HG03521 (cell line): ENCODE measurements around the gene ADAMTS13.

Source experiments
- ATAC-seq: cut with Tn5 transposase; IDR thresholded peaks from one replicate; pipeline ENCODE4 v1.9.1; 2021; ENCODE audit warnings: mild to moderate bottlenecking, moderate library complexity; ENCODE audit not compliant: unreplicated experiment

Gene ADAMTS13

GRCh38 chr9:133453651-133454050 is 31.5 kb downstream of the ADAMTS13 start:
- ATAC-seq = no peak

DNA sequence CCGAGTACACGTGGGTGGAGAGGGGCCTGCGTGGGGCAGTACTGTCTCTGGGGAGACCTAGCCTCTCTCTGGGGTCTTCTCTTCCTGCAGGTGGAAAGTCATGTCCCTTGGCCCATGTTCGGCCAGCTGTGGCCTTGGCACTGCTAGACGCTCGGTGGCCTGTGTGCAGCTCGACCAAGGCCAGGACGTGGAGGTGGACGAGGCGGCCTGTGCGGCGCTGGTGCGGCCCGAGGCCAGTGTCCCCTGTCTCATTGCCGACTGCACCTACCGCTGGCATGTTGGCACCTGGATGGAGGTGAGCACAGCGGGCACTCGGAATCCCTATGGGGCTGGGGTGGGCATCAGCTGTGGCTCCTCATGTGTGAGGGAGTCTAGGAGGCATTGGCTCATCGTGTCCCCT is 32.2 kb downstream of the ADAMTS13 start:
- ATAC-seq = no peak

- no peak for ATAC-seq
Measured at GRCh38 chr9:133454943-133455673, 32.9 kb downstream of the ADAMTS13 start.

DNA sequence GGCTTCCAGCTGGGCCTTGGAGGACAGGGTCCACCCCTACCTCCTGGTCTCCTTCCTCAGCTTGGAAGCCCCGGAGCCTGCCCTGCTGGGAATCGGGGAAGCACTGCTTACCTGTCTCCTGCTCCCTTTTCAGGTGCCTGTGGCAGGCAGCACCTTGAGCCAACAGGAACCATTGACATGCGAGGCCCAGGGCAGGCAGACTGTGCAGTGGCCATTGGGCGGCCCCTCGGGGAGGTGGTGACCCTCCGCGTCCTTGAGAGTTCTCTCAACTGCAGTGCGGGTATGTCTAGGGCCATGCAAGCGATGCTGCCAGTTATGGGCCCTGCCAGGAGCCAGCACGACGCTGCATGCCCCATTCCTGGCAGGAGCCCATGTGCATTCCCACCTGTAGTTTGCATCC is 33.8 kb downstream of the ADAMTS13 start:
- ATAC-seq = no peak

- no peak for ATAC-seq
Measured at GRCh38 chr9:133456409-133456808, 34.2 kb downstream of the ADAMTS13 start.

- ATAC-seq = no peak
Measured at GRCh38 chr9:133457233-133457632, 35.1 kb downstream of the ADAMTS13 start.

GRCh38 chr9:133457748-133458147 is 35.6 kb downstream of the ADAMTS13 start:
- no peak for ATAC-seq

DNA sequence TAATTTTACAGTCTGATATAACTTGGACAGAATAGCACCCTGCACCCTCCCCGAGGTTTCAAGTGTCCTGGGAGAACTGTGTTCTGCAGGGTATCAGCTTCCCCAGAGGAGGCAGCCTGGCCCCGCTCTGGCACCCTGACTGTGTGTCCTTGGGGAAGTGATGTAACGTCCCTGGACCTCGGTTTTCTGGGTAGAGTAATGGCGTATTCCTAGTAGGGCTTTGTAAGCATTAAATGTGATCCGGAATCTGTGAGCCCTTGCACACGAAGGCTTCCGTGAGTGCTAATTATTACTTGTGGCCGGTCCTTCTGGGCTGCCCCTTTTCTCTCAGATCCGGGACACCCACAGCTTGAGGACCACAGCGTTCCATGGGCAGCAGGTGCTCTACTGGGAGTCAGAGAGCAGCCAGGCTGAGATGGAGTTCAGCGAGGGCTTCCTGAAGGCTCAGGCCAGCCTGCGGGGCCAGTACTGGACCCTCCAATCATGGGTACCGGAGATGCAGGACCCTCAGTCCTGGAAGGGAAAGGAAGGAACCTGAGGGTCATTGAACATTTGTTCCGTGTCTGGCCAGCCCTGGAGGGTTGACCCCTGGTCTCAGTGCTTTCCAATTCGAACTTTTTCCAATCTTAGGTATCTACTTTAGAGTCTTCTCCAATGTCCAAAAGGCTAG is 36.6 kb downstream of the ADAMTS13 start:
- ATAC-seq = no peak

- ATAC-seq = peak; percentile 61
Measured at GRCh38 chr9:133459476-133460404, 37.6 kb downstream of the ADAMTS13 start, which contains the start of gene CACFD1. Gene CACFD1 (plus strand): TSS chr9:133459978. CDS start chr9:133460067, 89 bp downstream.

GRCh38 chr9:133460405-133461175 is 38.4 kb downstream of the ADAMTS13 start:
- no peak for ATAC-seq

DNA sequence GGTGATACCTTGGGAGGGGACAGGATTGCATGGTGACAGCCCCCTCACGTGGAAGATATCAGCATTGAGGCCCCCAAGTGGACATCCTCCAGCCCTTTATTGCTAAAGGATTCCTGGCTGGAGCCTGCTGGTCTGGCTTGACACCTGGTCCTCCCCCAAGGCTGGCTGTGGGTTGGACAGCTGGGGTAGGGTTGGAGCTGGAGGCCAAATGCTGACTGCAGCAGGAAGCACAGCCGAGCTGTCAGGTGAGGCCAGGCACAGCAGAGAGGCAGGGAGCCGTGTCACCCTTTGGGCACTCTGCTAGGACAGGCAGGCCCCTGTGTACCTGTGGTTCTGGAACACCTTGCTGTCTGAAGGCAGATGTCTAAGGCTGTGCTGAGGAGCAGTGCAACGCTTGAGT is 39.8 kb downstream of the ADAMTS13 start:
- ATAC-seq = no peak

DNA sequence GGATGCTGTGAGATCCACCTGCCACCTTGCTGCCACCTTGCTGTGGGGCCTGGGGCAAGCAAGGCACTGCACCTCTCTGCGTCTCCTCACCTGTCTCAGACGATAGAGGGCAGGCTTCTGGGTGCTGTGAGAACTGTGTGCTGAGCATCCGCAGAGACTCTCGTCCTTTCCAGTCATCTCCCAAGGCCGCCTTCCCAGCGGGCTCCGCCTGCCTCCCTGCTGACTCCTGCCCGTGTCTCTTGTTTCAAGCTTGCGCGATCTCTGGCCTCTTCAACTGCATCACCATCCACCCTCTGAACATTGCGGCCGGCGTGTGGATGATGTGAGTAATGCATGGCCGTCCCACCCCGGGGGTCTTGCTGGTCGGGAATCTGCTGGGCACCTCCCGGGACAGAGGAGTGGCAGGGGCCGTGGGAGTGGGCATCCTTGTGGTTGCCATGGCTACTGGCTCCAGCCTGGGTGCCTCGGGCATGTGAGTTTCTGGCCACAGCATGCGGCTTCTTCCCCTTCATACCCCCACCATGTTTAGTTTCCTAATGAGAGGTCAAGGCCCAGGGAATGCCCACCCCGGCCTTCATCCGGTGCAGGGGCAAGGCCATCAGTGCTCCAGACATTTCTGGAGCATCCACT is 41.2 kb downstream of the ADAMTS13 start:
- no peak for ATAC-seq

DNA sequence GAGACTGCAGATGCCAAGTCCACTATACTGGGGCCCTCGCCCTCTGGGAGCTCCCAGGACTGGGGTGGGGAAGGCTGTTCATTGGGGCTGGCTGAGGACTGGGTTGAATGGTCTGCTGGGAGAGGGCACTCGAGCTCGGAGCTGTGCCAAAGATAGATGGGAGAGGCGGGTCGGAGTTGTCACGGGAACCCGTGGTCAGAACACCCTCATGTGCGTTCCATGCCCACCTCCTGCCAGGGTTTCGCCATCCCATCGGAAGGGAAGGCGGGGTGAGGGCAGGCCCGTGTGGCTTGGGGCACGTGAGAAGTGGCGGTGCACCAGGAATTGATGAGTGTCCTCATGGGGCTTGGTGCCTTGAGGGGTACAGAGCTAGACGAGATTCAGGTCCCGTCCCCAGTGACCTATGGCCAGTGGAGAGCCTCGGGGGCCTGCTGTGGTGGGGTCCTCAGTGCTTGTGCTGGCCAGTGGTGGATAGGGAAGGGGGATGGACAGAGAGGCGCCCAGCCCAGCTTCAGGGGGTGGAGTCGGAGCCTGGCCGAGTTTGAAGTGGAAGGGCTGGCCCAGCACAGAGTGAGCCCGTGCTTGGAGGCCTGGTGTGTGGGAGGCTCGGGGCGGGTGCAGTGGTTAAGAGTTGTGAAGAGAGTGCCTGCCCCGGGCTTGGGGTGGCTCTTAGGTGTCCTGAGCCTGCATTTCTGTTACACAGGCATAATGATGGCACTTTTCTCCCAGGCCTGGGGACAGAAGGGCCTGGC is 41.9 kb downstream of the ADAMTS13 start:
- ATAC-seq = no peak

DNA sequence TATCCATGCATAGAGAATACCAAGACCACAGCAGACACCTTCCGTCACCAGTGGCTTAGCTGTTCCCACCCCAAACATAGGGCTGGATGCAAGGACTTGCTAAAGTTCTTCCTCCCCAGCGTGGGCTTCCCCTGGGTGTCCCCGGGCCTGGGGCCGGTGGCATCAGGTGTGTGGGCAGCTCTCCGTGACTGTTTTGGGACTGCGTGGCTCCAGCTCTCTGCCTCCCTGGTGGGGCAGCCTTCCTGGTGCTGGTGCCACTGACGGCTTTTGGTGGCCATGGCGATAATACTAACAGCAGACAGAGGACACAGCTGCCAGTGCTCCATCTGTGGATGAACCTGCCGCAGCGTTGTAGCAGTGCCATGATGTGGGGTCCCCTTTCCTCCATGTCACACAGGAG is 42.5 kb downstream of the ADAMTS13 start:
- no peak for ATAC-seq

DNA sequence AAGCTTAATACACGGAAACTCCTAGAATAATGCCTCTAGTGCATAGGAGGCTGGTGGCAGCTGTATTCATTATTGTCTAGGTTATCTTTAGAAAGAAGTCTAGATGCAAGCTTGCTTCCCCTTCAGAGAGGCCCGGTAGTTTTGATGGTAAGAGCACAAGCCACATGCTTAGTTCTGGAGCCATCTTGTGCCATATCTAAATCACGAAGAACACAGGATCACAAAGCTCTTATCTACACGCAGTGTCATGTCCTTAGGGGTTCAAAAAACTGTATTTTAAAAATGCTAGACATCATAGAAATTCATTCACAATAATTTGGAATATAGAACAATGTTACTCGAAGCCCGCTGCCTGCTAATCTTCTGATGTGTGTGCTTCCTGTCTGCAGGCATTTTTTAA is 43.8 kb downstream of the ADAMTS13 start:
- no peak for ATAC-seq

DNA sequence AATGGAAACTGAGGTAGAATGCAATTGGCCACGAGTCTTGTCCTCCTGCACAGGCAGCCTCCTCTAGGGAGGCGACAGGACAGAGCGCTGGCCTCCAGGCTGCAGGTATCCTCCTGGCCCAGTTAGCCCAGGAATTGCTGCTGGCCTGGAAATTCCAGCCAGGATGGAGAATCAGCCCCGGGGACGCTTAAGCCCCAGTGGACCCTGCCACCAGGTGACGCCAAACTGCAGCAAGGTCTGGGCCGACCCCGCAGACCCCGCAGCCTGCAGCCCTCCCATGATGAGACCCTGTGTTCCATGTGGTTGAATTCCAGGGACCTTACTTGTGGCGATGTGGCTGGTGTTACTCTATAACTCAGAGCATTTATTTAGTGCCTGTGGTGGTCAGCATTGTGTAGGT is 44.9 kb downstream of the ADAMTS13 start:
- no peak for ATAC-seq

GRCh38 chr9:133468374-133468773 is 46.2 kb downstream of the ADAMTS13 start:
- ATAC-seq = no peak

DNA sequence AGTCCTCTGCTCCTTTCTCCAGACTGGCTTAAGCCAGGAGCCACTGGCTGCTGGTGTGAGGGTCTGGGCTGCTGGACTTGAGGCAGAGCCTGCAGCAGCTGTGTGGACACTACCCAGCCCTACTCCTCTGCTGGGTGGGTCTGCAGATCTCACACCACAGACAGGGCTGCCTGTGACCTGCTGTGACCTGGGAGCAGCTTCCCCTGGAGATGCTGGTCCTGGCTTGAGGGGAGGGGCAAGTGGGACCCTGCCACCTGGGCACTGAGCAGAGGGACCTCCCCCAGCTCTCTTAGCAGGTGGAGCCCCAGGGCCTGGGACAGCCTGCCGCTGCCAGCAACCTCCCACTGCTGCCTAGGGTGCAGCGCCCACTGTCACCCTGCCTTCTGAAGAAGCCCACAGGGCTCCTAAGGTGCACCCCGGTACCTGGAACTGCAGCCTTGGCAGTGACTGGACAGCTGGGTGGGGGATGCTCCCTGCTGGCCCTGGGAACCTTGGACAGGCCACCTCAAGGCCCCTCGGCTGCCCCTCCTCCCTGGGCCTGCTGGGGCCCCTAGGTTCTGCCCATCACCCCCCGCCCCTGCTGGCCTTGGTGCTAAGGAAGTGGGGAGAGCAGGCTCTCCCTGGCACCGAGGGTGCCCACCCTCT is 46.7 kb downstream of the ADAMTS13 start:
- no peak for ATAC-seq

DNA sequence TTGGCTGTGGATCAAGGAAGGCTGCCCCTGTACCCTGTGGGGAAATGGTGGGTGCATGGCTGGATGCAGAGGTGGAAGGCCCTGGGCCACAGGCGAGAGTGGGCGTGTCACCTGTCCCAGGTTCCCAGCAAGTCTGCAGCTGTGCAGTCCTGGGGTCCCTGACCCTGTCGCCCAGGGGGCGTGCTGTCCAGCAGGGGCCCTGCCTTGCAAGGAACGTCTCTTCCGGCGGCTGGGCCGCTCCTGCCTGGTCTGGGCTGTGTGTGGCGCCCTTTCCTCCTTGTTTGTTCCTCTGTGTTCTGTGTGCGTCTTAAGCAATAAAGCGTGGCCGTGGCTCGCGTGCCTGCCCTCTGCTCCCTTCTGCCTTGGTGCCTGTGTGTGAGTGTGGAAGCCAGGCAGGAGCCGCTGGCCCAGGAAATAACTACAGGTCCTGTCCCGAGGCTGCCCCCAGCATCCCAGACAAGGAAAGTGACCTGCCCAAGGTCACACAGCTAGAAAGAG is 48.3 kb downstream of the ADAMTS13 start:
- ATAC-seq = no peak
